ENCODE measurements around the gene STX2.

STX2 gene

DNA sequence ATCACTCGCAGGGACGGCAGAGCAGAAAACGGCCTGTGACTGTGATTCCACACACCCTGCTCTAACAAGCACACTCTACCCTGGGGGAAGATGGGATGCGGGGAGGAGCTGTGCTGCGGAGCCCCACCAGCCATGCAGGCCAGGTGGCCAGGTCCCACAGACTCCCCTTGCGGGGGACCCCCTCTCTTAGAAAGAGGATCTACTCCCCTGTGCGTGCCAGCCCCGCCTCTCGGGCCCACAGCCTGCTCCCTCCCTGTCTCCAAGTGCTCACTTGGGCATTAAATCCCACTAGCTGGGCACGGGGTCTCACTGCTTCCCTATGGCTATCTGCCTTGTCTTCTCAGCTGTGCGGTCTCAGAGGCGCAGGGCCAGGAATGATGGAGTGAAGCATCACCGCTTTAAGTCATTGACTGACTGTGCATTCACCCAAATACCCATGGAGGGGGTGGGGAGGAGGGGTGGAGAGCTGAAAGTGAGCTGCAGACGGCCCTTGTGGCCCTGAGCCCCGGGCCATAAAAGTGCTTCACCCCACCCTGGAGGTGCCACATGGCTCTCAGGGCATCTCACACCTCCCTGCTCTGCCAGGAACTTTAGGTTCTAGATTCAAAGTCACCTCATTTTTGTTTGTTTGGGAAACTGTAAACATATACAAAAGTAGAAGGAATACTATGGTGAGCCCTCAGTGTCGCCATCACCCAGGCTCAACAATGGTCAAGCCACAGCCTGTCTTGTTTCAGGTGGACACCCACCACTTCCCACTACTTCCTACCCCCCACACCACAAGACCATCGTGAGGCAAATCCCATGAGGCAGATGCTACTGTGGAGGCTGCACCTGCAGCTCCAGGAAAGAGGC is 9.4 kb downstream of the STX2 start:
- DNase-seq: no peak

DNA sequence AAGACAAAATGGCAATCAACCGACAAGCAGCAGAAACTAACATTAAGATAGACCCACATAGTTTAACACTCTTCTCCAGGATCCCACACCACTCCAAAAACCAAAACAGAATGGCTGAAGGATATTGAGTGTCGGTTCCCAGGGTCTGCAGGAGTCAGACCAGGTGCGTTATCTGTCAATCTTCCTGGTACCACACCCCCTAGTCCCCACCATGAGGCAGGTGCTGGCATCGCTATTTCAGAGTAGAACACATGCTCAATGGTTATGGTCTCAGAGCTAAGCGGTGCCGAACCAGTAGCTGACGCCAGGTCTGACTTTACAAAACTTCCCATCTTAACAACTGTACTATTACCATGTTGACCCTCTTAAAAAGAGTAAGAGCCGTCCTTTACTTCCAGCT is 10.2 kb downstream of the STX2 start:
- no peak for DNase-seq

DNA sequence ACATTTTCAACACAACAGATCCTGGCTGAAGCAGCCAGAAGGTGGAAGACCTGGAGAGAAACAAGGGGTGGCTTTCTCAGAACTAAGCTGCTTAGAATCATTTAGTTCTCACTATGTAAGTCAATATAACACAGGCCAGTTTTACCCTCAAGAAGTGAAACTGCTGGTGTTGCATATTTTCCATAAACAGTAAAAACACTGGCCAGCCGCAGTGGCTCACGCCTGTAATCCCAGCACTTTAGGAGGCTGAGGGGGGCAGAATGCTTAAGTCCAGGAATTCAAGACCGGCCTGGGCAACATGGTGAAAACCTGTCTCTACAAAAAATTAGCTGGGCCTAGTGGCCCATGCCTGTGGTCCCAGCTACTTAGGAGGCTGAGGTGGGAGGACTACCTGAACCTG is 11.6 kb downstream of the STX2 start:
- DNase-seq: no peak

DNA sequence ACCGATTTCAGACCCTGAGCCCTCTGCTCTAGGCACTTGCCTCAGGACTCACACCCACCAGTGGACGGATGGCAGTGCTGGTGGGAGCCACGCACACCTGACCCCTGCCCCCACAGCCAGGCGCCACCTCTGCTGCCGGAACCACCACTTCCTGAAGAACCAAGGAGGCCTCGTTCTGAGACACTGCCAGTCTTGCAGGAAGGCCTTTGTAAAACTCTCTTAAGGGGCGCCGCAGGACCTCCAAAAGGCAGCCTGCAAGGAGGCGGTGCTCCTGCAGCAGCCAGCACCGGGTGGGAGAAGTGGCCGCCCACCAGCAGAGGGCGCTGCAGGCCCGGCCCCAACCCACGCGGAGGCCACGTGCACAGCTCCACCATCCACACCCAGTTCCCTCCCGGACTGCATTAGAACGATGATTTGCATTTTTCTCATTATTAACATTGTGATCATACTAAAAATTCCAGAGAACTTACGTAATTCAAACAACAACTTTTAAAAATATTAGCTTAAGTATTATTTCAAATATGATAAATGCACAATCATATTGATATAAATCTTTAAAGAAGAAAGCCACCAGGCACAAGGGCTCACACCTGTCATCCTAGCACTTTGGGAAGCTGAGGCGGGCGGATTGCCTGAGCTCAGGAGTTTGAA is 12.8 kb downstream of the STX2 start:
- no peak for DNase-seq

DNA sequence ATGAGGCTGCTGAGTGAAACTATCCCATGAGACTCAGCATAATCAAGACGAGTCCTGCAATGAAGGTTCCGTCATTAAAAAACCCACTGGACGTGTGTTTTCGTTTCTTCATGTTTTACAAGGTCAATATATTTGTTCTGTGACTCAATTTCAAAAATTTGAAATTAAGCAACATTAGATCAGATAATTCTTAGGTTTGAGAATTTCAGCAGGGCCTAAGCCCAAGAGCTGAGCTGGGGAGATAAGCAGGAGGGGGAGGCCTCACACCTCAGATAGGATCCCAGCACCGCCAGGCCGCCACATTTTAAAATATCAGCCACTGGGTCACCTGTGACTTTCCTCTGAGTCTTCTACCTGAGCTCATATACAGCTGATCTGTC is 13.3 kb downstream of the STX2 start:
- DNase-seq: no peak

DNA sequence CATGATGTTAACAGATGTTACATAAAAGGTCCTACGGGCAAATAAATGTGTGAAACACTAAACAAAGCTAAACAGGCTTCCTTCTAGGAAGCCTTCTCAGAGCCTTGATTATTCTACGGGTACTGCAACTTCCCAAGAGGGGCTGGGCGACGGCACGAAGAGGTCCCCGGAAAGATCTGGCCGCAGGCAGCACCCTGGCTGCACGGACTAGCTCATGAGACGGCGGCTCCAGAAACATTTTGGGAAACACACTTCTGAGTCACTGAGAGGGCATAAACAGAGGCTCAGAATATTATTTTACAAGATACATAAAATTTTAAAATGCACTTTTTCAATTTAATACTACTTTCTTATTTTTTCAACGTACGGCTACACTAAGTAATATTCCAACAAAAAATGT is 19.4 kb downstream of the STX2 start:
- no peak for DNase-seq

DNA sequence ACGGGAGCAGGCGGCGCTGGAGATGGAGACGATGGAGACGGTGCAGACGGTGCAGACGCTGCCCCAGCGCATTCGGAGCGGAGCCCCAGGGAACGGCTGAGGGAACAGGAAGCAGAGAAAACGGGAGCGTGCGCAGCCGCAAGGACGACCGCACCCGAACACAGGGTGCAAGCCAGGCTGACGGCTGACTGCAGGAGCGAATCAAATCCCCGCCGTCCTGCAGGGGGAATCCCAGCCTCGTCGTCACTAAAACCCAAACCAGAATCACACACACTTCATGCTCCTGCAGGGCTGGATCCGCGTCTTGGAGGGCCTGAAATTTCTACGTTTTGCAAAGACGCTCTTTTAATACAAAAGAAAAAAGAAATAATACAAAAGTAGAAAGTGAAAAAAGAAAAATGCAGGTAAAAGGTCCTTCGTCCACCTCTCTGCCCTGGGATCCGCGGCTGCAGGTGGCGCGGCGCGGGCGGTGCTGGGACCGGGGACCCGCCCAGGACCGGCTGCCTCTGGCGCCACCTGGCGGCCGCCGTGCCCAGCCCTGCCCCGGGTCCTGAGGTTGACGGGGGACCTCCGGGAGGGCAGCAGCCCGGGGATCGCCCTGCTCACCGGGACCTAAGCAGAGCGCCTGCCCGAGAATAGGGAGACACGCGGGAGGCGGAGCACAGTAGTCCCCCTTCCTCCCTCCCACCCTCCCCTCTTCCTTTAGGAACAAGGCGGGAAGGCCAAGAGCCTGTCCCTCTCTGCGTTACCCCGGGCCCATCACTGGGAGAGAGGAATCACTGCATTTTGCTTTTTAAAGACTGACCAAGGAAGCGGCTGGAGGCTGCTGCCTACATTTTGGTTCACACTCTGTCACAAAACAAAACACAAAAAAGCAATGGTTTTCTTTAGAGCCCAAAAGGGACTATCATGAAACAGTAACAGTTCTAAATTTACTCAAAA is 20.1 kb downstream of the STX2 start:
- peak; percentile 57 for DNase-seq

DNA sequence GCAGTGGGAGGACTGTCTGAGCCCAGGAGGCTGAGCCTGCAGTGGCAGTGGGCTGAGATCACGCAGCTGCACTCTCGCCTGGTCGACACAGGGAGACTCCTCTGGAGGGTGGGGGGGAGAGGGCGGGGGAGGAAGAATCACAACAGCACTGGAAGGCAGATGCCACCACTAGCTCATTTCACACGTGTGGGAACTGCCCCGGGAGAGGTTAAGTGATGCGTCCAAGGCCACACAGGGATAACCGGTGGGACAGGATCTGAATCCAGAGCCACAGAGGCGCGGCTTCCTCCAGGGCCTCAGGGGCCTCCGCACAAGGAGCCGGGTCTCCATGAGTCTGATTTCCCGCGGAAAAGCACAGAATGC is 20.8 kb downstream of the STX2 start:
- no peak for DNase-seq

DNA sequence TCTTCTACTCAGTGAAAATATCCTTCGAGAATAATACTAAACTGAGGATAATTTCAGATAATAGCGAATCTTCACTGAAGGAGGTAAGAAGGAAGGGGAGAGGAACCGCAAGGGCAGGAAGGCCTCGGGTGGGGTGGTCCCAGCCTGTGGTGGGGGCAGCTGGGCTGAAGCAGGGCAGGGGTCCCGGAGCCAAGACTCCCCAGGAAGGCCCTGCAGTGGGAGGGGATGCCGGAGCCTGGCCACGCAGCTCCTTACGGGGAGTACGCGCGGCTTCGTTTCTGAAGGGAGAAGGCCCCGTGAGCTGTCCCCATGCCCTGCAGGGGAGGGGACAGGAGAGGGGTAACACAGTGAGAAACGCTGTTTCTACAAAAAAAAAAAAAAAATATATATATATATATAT is 21.2 kb downstream of the STX2 start:
- no peak for DNase-seq

DNA sequence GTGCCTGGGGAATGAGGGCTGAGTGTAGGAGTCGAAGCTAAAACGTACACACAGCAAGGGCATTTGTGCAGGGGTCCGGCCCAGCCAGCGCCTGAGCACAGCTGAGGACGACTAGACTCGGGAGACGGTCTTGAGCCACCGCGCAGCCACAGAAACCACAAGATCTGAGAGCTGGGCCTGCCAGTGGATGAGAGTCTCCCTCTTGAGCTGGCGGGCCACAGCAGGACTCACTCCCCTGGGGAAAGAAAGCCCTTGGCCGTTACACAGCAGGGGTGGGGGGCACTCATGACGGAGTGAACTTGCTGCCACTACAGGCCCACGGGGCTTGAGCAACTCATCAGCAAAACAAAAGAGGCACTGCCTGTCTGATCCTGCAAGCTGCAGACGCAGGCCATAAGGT is 23.0 kb downstream of the STX2 start:
- DNase-seq: no peak

DNA sequence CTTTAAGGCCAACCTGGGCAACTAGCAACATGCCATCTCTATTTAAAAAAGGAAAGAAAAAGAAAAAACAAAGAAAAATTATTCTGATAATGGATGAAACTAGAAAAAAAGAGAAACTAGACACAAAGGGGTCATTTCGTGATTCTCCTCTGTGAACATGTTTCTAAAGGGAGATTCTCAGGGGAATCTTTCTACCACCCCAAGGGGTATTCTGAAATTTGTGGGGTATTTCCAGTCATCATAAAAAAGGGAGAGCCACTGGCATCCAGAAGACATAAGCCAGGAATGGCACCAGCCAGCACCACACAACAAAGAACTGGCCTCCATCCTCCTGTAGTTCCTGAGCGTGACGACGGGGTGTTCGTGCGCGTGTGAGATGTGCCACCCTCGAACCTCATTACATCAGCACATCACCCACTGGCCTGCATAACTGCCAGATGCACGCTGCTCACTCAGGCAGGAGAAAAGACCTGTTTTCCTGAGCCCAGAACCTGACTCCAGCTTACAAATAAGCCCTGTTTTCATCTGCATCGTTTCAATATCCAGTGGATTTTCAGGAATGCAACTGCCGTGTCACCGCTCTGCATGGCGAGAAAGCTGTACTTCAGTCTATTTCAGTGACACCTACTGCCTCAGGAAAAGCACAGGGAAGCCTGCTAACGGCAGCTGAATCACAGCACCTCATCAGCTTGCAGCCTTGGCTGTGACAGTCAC is 23.9 kb downstream of the STX2 start:
- no peak for DNase-seq

DNA sequence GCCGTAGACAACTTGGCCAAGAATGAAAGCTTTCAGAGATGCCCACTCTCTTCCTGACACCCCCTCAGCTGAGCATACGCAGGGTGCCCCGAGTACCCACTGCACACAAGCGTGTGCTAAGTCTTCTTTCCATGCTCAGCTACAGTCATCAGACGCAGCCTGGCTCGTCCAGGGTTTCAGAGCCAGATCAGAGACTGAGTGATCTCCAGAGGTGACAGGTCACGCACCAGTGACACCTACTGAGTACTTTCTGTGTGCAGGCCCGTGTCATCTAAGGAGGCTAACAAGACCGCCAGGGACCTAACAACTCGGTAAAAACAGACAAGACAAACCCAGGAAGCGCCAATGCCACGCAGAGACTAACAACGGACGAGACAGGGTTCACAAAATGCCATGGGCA is 25.1 kb downstream of the STX2 start:
- DNase-seq: no peak

DNA sequence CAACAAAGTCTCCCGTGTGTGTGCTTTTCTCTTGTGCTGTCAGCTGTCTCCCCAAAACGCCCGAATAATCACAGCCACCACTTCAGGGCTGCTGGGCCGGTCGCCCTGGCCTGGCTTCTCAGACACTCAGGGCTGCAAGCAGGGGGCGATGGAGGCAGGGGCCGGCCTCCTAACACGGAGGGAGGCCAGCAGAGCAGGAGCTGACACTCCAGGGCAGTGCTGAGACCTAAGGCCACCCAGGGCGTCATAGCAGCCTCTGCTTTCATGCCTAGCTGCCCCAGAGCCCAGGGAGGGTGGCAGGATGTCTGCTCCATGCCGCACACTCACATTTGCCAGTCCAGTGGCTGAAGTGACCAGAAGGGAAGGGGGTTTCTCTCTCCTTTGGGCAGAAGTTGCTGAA is 25.6 kb downstream of the STX2 start:
- no peak for DNase-seq

DNA sequence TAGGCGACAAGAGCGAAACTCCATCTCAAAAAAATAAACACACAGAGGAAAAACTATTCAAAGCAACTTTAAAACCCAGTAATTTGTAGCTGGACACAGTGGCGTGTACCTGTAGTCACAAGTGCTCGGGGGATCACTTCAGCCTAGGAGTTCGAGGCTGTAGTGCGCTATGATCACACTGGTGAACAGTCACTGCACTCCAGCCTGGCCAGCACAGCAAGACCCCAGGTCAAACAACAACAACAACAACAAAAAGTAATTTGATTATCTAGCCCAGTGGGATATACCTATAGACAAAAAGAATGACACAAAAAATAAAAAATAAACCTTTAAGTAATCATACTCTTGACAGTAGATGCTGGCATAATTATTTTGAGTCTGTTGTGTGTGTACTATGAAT is 29.3 kb downstream of the STX2 start:
- DNase-seq: no peak

DNA sequence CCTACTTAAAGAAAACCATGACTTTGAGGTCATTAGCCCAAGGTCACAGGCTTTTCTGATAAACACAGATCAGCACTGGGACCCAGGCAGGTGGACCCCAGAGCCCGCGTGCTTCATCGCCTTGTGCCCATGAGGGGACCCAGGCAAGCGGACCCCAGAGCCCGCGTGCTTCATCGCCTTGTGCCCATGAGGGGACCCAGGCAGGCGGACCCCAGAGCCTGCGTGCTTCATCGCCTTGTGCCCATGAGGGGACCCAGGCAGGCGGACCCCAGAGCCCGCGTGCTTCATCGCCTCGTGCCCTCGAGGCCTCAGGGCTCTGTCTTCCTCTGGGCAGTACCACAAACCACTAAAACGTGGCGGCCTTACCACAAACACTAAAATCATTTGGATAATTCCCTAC is 31.7 kb downstream of the STX2 start:
- DNase-seq: no peak

DNA sequence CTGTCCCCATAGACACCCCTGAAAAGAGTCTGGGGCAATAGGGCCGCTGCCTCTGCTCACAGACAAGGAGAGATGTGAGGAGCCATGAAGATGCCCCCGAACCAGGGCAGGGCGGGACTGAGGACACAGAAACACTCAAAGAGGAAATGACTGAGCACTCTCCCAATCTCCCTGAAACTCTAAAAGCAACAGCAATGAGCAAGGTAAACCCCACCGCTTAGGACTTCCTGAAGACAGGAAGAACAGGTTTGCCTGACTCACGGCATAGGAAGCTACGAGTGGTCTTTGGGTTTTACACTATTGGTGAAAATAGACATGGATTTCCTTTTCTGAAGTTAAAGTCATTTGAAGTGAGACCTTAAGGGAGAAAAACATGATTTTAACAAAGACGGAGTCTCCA is 32.5 kb downstream of the STX2 start:
- DNase-seq: no peak

DNA sequence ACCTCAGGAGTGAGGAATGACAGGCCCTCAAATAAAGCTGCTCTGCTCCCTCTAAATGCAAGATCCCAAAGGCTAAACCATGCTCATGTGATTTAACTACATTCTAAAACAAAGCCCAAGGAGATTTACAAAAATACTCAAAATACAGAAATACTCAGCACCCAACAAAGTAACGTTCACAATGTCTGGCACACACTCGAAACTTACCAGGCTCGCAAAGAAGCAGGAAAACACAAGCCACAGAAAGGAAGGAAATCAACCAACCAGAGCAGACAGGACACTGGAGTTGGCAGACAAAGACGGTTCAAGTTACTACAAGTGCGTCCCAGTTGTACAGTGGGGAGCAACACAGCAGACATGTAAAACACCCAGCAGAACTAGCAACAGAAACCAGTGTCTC is 33.4 kb downstream of the STX2 start:
- DNase-seq: no peak

DNA sequence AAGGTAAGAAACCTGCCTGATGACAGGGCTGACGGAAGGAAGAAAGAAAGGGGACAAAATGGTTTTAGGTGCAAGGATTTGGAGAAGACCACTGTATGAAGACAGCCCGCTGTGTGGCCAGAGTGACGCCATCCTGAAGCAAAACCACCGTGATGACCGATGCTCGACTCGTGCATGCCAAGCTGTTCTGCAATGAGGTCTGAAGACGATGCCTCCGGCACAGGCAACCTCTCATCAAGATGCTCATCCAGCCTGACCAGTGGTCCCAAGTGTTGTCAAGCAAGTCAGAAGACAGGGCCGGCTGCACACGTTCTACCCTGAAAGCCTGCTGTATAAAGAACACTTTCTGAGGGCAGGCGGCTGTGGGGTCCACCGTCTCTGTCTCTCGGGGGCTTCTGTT is 34.8 kb downstream of the STX2 start:
- no peak for DNase-seq

DNA sequence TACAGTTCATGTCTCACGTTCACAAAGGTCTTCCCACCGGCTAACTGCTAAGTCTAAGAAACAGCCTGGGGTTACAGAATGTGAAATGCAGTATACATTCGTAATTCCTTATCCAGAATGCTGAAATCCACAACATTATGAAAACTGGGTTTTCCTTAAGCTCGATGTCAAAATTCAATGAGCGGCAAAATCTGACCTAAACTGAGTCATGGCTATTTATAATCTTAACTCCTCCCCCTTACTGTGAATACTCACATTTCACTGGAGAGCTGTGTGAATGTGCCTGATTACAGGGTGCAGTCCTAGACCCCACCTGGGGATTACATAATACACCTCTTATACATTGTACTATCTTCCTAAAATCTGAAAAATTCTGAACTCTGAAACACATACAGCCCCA is 35.3 kb downstream of the STX2 start:
- DNase-seq: no peak

DNA sequence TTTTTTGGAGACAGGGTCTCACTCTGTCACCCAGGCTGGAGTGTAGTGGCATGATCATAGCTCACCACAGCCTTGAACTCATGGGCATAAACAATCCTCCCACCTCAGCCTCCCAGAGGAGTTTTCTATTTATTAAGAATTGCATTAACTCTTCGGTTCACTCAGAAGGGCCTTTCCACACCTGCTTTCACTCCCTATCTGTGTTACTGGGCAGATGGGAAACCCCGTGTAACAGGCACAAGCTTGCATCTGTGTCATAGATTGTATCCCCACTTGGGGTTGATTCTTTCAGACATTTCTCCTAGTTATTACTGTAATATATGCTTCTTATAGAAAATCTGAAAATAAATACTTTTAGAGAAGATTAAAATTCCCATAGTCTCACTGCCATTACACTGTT is 38.7 kb downstream of the STX2 start:
- no peak for DNase-seq

DNA sequence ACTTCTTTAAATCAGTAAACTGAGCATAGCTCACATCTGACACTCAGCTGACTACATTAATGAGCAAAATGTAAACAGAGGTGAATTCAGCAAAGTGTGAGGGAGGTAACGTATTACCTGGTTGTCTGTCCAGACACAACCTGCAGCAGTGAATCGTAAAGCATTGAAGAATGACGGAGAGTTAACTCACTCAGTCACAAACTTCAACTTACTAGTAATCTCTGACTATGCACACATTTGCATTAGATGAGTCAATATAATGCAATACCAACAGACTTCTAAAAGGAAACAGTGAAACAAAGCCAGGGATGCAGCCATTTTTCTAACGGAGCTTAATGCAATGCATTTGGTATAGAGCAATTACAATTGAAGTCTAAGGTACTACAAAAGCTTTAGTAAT is 40.0 kb downstream of the STX2 start:
- DNase-seq: no peak

DNA sequence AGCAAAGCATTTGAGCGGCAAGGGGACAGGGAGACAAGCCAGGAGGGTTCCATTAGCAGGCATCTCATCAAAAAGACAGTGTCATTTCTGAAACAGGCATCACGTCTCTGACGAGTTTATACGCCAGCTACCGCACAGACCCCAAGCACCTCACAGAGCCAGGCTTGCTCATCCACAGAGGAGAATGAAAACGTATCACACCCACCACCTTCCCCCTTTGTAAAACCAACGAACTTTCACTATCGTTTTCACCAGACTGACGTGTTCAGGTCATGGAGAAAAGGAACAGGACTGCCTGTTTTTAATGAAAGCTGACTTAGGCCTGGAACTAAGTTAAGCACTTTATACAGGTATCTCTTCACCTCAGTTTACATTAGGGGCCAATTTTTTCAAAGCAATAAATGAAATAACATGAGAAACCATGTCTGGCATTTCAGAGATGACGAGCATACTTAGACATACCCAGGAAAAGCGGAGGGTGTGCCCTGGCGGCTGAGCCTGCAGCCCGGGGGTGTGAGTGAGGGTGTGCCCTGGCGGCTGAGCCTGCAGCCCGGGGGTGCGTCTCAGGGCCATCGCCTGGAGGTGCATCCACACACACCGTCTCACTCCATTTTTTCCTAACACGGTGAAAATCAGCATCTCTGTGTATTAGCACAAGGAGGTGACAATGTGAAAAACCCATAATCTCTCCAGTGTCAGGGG is 41.9 kb downstream of the STX2 start:
- no peak for DNase-seq

DNA sequence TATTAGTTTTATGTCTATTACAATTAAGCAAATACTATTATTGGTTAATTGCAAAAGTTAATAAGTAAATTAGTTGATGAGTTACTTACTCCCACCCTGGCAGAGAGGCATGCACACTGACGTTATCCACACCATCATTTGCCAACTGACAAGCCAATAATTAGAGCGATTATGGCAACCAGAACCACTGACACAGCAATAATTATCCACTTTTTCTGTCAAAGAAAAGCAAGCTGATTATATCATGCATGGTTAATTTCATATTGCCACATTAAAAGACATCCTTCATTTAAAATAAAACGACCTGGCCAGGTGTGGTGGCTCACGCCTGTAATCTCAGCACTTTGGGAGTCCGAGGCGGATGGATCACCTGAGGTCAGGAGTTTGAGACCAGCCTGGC is 43.1 kb downstream of the STX2 start:
- DNase-seq: no peak

All from DMS153 (cell line).